HG03045 (cell line): ENCODE results near the gene PTK7.
"Not testable (repeated sequence)": the region's sequence is repeated elsewhere in the genome, so short reads cannot be mapped to it uniquely, and the experiment has no call there.

Source experiments
- ATAC-seq: cut with Tn5 transposase; IDR thresholded peaks from one replicate; pipeline ENCODE4 v1.9.1; 2021; ENCODE audit warnings: mild to moderate bottlenecking, moderate library complexity; ENCODE audit not compliant: unreplicated experiment

Gene PTK7

GRCh38 chr6:43113431-43114260 lies 37.5 kb downstream of the PTK7 start:
- no peak for ATAC-seq

GRCh38 chr6:43115365-43115764 lies 39.3 kb downstream of the PTK7 start:
- no peak for ATAC-seq

GRCh38 chr6:43117466-43117865 lies 41.4 kb downstream of the PTK7 start:
- not testable (repeated sequence) for ATAC-seq

GRCh38 chr6:43119482-43119881 lies 43.4 kb downstream of the PTK7 start:
- ATAC-seq = no peak

- ATAC-seq = no peak
Observed at GRCh38 chr6:43120101-43120763, 44.1 kb downstream of the PTK7 start.

- no peak for ATAC-seq
Observed at GRCh38 chr6:43120944-43121913, 45.1 kb downstream of the PTK7 start.

- no peak for ATAC-seq
Observed at GRCh38 chr6:43122146-43122545, 46.0 kb downstream of the PTK7 start.

GRCh38 chr6:43123461-43124314 lies 47.6 kb downstream of the PTK7 start:
- no peak for ATAC-seq

GRCh38 chr6:43124481-43124880 lies 48.4 kb downstream of the PTK7 start:
- ATAC-seq = no peak

GRCh38 chr6:43125119-43125518 lies 49.0 kb downstream of the PTK7 start:
- ATAC-seq = no peak

- no peak for ATAC-seq
Observed at GRCh38 chr6:43125555-43125954, 49.4 kb downstream of the PTK7 start.

GRCh38 chr6:43127180-43127579 lies 51.1 kb downstream of the PTK7 start:
- no peak for ATAC-seq

GRCh38 chr6:43127877-43128276 lies 51.8 kb downstream of the PTK7 start:
- no peak for ATAC-seq

GRCh38 chr6:43128926-43129325 lies 52.8 kb downstream of the PTK7 start:
- no peak for ATAC-seq

- ATAC-seq = no peak
Observed at GRCh38 chr6:43129434-43130194, 53.5 kb downstream of the PTK7 start.

- no peak for ATAC-seq
Observed at GRCh38 chr6:43130429-43130828, 54.3 kb downstream of the PTK7 start.

- ATAC-seq = not testable (repeated sequence)
Observed at GRCh38 chr6:43131379-43131778, 55.3 kb downstream of the PTK7 start.

- ATAC-seq = no peak
Observed at GRCh38 chr6:43138267-43138666, 62.2 kb downstream of the PTK7 start.

- not testable (repeated sequence) for ATAC-seq
Observed at GRCh38 chr6:43139973-43140372, 63.9 kb downstream of the PTK7 start.

- ATAC-seq = no peak
Observed at GRCh38 chr6:43141644-43142043, 65.5 kb downstream of the PTK7 start.
